GM21423 (cell line): Measurements from ENCODE around the gene MAMSTR.
"Not testable (repeated sequence)": the region's sequence is repeated elsewhere in the genome, so short reads cannot be mapped to it uniquely, and the experiment has no call there.

Experiments used
- ATAC-seq: cut with Tn5 transposase; IDR thresholded peaks from one replicate; pipeline ENCODE4 v1.9.1; 2021; ENCODE audit warnings: mild to moderate bottlenecking, moderate library complexity; ENCODE audit not compliant: unreplicated experiment

Gene MAMSTR

DNA sequence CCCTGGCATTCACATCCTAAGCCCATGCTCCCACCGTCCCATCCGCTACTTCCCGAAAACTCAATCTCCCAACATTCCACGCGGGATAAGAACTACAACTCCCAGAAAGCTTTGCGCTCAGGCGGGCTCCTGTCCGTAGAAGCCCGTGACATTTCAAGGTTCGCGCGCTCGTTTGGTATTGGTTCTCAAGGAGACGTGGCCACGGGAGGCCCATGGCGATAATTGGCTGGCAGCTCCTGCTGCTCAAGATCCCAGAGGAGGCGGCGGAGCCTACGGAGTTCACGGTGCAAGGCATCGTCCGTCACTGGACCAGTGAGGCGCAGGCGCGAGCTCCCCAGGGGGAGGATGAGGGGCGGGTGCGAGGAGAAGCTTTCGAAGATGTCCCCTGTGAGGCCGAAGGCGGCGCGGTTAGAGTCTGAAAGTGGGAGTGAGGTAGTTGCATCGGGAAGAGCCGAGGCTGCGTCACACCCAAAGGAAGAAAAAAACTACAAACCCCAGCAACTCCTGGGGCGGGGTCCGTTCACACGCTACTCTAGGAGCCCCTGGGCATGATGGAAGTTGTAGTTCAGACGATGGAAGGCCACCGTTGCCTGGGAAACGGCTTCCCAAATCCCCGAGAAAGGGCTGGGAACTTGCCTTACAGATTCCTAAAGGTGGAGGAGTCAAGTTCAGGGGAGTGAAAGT, 1.2 kb upstream of the MAMSTR start:
- peak; percentile 67 for ATAC-seq

DNA sequence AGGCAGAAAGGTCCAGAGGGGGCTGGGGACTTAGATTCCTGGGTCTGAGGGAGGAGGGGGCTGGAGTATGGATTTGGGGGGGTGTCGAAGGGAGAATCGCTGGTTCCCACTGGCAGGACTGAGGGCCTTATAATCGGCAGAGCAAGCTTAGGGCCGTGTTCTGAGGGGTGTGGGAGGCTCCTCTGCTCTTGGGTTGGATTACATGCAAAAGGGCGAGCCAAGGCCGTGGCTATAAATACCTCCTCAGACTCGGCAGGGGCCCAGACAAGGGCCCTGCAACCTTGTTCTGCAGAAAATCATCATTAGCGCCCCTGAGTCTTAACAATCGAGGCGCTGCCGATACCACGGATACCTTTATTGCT, 707 bp upstream of the MAMSTR start:
- ATAC-seq: no peak

DNA sequence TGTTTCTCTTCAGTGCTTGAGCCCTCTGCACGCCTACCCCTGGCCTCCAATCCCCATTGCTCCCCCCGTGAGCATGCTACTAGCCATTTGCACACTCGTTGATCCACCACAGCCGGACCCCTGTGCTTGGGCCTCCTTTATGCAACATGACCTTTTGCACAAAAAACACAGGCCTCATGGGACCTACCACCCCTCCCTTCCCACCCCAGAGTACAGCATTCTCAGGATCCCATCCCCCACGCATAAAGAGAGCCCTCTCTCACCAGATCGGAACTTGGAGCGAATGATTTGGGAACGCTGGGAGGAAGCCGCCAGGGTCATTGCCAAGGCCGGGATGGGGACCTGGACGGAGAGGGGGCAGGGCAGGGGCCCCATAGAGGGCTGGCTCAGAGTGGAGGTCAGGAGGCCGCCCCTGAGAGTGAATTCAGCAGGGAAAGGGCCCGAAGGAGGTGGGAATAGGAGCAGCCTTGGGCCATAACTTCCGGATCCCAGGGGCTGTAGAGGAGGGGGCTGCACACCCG, 754 bp downstream of the MAMSTR start:
- ATAC-seq: no peak

DNA sequence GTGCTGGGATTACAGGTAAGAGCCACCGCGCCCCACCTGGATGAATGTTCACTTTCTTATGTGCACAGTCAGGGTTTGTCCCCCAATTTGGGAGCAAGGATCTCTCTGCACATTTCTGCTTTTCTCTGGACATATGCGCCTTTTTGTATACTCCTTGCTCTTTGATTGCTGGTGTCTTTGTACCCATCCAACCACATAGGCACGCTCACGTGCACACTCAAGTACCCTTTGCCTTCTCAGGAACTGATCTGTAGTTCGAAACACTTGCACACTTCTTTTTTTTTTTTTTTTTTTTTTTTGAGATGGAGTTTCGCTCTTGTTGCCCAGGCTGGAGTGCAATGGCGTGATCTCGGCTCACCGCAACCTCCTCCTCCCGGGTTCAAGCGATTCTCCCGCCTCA, 1.4 kb downstream of the MAMSTR start:
- not testable (repeated sequence) for ATAC-seq

DNA sequence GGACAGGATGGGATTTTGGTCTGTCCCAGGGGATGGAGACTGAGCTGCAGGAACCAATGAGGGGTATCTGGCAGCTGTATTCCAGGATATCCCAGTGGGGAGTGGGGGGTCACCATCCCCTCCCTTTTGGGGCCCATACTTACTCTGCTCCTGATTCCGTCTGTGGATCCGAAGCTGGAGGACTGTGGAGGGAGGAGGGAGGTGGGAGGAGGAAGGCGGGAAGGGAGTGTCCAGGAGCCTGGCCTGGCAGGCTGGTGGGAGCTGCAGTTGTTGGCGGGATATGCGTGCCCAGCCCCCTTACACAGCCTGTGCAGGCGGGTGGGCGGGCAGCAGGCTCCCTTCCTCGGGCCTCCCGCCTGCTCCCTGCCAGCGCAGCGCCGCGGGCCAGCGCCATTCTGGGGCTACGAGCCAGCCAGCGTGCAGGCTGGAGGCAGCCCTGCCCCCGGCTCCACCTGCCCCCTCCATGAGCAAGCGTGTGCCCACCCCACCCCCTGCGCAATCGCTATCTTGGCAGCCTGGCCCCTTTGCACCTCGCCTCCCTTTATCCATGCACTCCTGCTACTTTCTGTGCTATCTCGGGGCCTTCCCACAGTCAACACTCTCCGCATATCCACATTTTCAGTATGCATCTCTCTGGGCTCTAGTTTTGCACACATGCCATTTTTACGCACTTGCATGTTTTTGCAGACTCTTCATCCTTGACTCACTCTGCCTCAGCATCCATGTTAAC, 2.8 kb downstream of the MAMSTR start:
- ATAC-seq: no peak

DNA sequence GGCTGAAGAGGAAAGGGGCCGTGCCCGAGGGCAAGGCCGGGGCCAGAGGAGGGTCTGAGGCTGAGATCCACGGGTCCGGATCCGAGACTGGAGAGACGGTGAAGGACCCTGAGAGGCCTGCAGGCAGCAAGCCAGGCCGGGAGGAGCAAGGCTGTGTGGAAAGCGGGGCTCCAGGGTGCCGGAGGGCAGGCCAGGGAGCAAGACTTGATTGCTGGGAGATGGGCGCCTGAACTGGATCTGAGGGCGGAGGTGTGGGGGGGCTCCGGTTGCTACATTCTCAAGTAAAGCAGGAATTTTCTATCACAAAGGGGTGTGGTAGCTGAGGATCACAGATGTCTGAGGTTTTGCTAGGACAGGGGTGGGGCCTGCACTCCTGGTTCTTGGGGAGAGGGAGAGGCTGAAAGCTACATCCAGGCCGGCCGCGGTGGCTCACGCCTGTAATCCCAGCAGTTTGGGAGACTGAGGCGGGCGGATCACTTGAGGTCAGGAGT, 3.8 kb downstream of the MAMSTR start:
- ATAC-seq: no peak

DNA sequence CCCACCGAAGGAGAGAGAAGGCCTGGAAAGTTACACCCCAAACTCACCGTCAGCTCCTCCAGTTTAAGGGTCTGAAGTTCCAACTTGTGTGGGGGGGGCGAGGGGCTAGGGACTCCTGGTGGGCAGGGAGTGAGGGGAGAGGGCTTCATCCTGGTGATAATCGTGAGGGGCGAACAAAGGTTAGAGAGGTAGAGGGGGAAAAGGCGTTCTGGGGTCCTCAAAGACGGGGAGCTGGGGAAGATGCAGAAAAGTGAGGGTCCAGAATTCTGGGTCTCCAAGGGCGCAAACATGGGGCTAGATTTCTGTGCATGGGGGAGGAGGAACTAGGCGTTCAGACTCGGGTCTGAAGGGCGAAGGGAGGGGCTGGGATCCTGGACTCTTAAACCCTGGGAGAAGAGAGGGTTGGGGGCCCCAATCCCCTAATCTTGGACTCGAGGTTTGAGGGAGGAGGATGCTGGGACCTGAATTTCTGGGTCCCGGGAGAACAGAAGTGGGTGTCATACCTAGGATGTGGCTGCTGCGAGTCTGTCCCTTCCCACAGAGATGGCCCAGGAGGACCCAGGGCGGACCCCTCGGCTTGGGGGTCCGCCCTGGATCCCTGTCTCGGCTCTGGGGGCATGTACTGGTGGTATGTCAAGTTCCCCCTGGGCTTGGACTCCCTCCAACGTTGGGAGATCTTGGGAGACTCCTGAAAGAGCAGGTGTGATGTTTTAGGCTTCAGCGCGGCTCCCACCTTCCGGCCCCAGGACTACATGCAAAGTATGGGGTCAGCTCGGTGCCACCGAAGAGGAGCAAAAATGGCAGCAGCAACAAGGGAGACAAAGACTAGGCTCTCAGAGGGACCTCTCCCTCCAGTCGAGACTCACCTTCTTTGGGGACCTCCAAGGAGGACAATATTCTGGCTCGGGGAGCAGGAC, 4.5 kb downstream of the MAMSTR start:
- ATAC-seq: no peak

DNA sequence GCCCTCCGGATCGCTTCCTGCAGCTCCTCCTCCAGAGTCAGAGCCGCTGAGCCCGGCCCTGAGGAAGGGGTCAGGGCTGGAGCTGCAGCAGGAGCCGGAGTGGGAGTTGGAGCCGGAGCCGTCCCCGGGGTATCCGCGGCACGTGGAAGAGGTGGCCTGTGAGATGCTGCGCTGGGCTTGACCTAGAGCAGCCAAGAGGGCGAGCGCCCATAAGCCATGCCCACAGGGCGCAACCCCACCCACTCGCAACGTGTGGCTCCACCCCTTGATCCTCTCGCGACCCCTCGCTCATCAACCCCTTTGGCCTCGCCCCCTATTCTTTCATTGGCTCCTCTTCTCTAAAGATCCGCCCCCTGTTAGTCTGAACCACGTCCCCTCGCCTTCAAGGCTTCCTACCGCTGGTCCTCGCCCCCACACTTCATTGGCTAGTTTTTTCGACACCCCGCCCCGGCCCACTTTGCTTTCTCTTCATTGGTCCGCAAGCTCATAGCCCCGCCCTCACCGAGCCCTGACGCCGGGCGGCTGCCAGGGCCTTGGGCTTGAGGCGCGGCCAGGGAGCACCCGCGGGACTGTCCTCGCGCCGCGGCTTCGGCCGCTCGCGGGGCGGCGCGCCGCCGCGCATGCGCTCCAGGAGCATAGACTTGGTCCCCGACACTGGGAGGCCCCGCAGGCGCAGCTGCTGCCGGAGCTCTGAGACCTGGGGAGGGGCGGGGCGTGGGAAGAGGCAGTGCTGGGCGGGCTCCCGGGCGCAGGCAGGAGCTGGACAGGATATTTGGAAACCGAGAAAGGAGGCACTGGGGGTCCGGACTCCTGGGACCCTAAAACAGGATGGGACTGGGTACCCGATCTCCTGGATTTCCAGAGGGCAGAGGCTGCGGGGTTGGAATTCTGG, 5.4 kb downstream of the MAMSTR start:
- ATAC-seq: peak; percentile 90

DNA sequence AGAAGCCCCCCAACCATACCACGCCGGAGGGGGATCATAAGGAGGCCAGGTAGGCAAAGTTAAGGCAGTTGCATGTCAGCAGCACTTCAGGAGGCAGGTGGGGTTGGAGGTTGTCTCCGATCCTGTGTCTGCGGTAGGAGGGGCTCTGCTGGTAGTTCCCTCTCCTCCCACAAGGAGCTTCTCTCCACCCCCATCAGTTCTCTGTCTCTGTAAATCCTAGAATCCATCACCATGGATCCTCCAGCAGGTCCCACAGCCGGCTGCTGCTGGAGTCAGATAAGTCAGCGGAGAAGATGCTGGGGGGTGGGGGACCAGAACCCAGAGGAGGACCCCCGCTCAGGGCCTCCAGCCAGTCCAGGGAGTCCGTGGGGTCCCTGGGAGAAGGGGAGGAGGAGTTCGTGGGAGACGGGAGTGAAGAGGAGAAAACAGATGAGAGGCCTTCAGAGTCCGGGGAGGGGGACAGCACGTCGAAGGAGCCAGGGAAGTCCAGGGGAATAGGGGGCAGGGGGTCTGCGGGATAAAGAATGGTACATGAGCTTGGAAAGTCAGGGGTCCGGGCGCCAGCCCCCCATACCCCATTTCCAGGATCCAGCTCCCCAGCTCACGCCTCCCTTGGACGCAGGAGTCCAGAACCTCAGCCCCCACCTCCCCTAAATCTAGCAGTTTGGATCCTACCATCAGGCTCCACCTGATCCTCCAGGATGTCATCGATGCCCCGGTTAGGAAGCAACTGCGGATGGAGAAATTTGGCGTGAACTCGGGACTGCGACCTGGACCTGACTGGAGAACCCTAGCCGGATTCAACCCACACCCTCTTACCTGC, 6.3 kb downstream of the MAMSTR start:
- no peak for ATAC-seq

DNA sequence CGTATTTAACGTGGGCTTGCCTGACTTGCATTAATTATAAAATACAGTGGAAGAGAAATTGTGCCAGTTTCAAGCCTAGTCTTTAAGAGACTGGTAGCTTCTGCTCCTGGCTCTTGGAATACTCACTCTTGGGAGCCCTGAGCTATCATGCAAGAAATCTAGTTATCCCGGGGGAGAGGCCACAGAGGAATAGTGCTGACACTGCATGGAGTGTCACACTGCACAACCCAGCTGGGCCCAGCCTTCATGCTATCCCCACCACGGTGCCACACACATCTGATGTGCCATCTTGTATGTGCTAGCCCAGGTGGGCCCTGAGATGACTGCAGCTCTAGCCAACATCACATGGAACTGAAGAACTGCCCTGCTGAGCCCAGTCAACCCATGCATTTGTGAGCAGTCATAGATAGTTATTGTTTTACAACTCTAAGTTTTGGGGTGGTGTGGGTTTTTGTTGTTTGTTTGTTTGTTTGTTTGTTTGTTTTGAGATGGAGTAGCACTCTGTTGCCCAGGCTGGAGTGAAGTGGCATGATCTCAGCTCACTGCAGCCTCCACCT, 8.3 kb downstream of the MAMSTR start:
- ATAC-seq: no peak

DNA sequence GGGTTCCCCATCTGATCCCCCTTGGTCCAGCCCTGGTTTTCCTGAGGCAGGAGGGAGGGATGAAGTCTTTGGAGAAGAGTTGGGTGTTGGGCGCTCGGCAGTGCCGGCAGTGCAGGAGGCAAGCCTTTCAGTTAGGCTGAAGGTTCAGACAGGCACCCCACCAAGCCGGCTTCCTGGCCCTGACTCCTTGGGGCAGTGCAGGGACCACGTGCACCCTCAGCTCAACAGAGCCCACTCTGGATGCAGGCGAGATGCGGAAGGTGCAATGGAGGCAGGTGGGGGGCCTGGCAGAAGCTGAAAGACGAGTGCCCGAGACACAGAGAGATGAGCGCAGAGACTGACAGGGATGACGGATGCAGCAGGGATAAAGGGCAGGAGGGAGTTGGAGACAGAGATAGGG, 11.1 kb downstream of the MAMSTR start:
- no peak for ATAC-seq

DNA sequence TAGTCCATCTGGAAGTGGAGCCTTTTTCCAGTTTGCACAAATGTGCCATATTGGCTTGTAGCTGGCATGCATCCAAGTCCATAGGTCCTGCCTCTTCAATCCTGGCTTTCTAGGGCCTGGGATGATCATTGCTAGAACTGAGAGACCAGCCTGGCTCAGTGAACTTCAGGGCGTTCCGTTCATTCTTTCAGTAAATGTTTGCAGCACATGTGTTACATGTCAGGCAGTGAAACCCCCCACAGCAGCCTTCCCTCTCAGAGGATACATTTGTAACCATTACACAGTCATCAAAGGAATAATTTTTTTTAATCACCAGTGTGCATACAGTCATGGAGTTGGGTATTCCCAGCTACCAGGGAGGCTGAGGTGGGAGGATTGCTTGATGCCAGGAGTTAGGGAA, 14.1 kb downstream of the MAMSTR start:
- ATAC-seq: no peak

DNA sequence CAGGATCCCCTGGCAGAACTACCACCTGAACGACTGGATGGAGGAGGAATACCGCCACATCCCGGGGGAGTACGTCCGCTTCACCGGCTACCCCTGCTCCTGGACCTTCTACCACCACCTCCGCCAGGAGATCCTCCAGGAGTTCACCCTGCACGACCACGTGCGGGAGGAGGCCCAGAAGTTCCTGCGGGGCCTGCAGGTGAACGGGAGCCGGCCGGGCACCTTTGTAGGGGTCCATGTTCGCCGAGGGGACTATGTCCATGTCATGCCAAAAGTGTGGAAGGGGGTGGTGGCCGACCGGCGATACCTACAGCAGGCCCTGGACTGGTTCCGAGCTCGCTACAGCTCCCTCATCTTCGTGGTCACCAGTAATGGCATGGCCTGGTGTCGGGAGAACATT, 16.2 kb downstream of the MAMSTR start:
- no peak for ATAC-seq

DNA sequence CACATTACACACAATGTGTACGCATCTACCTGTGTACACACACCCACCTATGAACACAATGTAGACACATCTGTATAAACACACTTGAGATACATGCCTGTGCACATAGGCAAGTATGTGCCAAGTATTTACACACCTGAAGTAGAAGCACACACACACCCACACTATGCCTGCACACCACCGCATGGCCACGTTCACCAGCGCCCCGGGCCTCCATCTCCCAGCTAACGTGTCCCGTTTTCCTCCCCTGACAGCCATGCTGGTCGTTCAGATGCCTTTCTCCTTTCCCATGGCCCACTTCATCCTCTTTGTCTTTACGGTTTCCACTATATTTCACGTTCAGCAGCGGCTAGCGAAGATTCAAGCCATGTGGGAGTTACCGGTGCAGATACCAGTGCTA, 16.8 kb downstream of the MAMSTR start:
- no peak for ATAC-seq

DNA sequence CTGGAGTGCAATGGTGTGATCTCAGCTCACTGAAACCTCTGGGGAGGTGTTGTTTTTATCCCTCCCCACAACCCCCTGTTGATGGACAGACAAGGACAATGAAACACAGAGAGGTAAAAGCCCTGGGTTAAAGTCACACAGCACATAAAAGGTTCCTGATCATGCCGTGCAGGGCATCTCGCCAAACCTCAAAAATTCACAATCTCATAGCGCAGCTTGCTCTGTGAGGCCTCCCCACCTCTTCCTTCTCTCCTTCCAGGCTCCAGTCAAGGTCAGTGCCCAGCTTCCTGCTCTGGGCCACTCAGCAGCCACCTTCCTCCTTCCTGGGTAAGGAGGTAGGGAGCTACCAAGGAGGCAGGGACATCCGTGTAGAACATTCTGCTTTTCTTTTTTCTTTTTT, 21.5 kb downstream of the MAMSTR start:
- no peak for ATAC-seq

DNA sequence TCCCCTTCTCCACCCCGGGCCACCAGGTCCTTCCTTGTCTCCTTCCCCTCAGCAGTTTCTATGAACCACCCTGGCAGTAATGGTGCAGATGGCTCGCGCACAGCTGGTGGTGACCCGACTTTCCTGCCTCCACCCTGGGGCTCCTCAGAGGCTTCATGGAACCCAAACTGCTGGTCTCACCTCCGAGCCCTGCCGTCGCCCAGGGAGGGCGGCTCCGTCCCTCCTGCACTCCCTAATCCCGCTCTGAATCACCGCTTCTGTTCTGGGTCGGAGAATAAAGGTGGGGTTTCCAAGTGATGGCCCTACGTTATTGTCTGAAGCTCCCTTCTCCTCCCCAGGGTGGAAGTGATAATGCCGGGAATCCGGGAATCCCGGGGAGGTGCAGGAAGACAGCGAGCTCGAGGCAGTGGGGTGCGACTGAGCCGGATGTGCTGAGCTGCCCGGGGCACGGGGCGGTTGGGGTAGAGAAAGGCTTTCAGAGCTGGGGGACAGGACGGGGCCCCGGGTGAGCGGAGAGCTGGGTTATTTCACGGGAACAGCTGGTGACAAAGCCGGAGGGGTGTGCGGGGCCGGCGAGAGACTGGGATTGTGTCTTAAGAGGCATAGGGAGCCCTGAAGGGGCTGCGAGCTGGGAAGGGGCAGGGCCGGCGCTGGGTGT, 23.0 kb downstream of the MAMSTR start:
- no peak for ATAC-seq

DNA sequence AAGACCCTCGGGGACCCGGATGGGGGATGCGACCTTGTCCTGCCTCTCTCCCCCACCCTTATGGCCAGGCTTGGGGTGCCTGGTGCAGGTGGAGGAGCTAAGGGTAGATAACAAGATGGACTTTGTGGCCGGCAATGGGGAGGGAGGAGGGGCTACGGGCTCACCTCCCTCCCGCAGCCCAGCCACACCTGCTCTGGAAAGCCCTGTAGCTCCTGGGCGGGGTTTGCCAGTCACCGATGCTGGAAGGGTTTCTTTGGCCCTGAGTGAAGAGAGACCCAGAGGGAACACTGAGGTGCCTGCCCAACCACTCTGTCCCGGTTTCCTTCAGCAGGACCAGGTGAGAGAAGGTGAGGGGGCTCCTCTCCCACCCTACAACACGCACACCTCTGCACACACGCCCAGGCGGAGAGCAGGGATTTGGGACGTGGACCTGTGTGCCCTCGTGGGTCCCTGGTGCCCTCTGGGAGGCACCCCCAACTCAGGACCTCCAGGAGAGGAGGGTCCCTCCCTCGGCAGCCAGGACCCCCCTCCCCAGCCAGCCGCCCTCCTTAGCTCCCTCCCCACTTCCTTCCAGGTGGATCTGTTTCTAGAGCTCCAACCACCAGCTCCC, 23.7 kb downstream of the MAMSTR start, which contains the start of gene FUT2:
TSS of gene FUT2 (plus strand) at position 229 of the 610 bp plus-strand sequence. CDS start 6,986 bp downstream, outside the sequence.
- no peak for ATAC-seq

DNA sequence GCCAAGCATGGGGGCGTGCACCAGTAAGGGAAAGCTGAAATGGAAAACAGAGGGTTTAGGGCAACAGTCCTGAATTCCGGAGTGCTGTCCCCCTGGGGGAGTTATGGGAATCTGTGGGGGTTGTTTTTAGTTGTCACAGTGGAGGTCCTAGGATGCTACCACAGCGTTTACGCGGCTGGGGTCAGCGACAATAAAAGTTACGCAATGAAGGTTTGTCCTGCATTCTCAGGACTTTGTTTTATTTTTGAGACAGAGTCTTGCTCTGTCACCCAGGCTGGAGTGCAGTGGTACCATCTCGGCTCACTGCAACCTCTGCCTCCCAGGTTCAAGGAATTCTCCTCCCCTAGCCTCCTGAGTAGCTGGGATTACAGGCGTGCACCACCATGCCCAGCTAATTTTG, 25.9 kb downstream of the MAMSTR start:
- not testable (repeated sequence) for ATAC-seq
